ENCODE results near the gene CCDC17.

Gene CCDC17

DNA sequence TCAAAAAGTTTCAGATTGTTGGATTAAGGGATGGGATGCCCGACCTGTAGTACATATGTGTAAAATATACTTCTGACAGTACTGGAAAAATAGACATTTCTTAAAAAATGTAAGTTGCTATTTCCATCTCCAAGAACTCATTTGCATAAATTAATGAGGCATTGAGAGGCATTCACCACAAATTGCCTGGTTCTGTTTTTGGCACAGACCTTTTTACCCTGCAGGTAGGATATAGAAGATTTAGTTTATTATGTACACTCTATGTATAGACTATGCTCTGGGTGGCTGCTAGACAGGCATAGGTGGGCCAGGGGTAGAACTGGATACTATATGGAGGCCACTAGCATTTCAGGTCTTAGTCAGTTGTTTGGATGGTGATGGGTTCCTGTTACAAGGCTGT lies 8.0 kb downstream of the CCDC17 start:
- in situ Hi-C loops (cut with HindIII; ENCODE audit: low pct_ligation_motif_present, low sequenced_read_pairs): no loop called here
- no peak for DNase-seq
- TF ChIP-seq, protein P1, sequence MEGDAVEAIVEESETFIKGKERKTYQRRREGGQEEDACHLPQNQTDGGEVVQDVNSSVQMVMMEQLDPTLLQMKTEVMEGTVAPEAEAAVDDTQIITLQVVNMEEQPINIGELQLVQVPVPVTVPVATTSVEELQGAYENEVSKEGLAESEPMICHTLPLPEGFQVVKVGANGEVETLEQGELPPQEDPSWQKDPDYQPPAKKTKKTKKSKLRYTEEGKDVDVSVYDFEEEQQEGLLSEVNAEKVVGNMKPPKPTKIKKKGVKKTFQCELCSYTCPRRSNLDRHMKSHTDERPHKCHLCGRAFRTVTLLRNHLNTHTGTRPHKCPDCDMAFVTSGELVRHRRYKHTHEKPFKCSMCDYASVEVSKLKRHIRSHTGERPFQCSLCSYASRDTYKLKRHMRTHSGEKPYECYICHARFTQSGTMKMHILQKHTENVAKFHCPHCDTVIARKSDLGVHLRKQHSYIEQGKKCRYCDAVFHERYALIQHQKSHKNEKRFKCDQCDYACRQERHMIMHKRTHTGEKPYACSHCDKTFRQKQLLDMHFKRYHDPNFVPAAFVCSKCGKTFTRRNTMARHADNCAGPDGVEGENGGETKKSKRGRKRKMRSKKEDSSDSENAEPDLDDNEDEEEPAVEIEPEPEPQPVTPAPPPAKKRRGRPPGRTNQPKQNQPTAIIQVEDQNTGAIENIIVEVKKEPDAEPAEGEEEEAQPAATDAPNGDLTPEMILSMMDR (IDR thresholded peaks at IDR 0.05; ENCODE audit: low read depth, low read length, missing control alignments): no peak
- Histone ChIP-seq H3K27ac (no peak overlapping the region), H3K4me3 (ENCODE audit: low read depth, low read length) (no peak overlapping the region), H3K27me3 (replicated peaks) (no peaks in the 10 kb centered on the region), H3K36me3 (replicated peaks) (peaks cover 38% of the 10 kb centered on the region)

DNA sequence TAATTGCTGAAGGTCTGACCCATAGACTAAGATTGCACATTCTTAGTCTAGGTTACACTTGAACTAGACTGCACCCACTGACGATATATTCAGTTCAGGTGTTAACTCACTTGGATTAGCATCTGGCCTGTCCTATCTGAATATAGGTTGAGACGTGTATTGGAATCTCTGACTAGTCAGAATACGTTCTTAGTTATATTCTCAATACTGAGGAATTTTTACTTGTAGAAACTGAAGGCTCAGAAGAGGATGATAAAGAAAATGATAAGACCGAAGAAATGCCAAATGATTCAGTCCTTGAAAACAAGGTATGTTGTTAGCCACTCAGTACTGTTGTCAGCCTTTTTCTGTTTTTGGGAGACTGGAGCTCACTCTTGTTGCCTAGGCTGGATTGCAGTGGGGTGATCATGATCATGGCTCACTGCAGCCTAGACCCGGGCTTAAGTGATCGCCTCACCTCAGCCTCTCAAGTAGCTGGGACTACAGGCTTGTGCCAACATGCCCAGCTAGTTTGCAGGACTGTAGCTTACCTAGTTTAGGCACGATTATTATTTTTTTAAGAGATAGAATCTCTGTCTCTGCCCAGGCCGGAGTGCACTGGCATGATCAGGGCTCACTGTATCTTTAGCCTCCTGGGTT lies 10.8 kb downstream of the CCDC17 start:
- no peak overlapping the region for H3K4me3 ChIP-seq (ENCODE audit: low read depth, low read length)
- no peak for DNase-seq
- H3K27ac ChIP-seq: no peak overlapping the region
- TF ChIP-seq, protein P1 (IDR thresholded peaks at IDR 0.05; ENCODE audit: low read depth, low read length, missing control alignments): no peak
- in situ Hi-C loops (cut with HindIII; ENCODE audit: low pct_ligation_motif_present, low sequenced_read_pairs): no loop called here
- H3K27me3 ChIP-seq (replicated peaks): no peaks in the 10 kb centered on the region
- H3K36me3 ChIP-seq (replicated peaks): peaks cover 39% of the 10 kb centered on the region

DNA sequence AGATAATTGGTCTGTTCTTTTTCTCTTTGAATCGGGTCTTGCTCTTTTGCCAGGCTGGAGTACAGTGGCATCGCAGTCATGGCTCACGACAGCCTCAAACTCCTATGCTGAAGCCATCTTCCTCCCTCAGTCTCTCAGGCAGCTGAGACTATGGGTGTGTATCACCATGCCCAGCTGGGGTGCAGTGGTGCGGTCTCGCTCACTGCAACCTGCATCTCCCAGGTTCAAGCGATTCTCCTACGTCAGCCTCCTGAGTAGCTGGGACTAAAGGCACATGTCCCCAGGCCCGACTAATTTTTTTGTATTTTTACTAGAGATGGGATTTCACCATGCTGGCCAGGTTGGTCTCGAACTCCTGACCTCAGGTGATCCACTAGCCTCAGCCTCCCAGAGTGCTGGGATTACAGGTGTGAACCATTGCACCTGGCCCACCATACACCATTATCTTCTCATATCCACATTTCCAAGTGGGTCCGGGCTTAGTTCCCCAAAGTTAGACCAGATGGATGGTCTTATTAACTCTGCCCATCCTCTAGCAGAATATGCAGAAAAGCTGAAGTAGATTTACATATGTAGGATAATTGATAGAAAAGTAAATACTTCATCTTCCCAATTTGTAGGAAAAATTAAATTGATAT lies 13.1 kb downstream of the CCDC17 start:
- Histone ChIP-seq H3K27me3 (replicated peaks) (no peaks in the 10 kb centered on the region), H3K36me3 (replicated peaks) (peaks cover 19% of the 10 kb centered on the region), H3K27ac (no peak overlapping the region), H3K4me3 (ENCODE audit: low read depth, low read length) (no peak overlapping the region)
- TF ChIP-seq, protein P1 (IDR thresholded peaks at IDR 0.05; ENCODE audit: low read depth, low read length, missing control alignments): no peak
- in situ Hi-C loops (cut with HindIII; ENCODE audit: low pct_ligation_motif_present, low sequenced_read_pairs): no loop called here
- no peak for DNase-seq

DNA sequence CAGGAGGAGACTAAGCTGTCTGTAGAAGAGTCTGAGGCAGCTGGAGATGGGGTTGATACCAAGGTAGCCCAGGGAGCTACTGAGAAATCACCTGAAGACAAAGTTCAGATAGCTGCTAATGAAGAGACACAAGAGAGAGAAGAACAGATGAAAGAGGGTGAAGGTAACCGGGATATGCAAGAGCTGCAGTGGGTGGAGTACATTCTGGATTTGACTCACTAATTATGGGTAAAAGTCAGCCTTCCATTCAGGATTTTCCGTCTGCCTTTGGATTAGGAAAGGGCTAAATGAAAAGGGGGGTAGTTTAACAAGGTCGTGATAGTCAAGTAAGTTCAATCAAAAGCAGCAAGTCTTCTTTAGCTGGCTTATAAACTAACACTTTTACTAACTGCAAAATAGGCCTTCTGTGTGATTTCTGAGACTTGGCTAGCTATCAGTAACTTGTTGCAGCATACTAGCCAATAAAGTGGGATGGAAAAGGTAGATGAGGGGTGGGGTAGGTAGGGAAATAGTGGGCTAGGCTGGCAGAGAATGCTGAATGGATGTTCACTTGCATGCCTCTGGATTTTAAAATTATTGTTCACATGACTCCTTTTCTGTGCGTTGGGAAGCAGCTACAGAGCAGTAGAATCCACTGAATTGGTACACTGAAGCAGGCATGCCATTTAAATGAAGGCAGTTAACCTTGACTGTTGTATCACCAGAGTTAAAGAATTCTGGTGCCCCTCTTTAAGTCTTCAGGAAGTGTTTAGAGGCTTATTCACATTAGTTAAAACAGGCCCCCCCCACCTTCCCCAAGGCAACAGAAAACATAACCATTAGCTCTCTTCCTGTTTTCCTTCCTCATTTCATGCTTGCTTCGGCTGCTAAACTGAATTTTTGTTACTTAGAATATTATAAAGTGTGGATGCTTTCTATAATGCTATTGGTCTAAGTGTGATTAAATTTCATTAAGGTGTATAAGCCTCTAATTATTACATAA lies 15.4 kb downstream of the CCDC17 start:
- TF ChIP-seq, protein P1 (IDR thresholded peaks at IDR 0.05; ENCODE audit: low read depth, low read length, missing control alignments): no peak
- DNase-seq: no peak
- peaks cover 4% of the 10 kb centered on the region for H3K36me3 ChIP-seq (replicated peaks)
- H3K27me3 ChIP-seq (replicated peaks): no peaks in the 10 kb centered on the region
- in situ Hi-C loops (cut with HindIII; ENCODE audit: low pct_ligation_motif_present, low sequenced_read_pairs): no loop called here
- H3K27ac ChIP-seq: no peak overlapping the region
- H3K4me3 ChIP-seq (ENCODE audit: low read depth, low read length): no peak overlapping the region

DNA sequence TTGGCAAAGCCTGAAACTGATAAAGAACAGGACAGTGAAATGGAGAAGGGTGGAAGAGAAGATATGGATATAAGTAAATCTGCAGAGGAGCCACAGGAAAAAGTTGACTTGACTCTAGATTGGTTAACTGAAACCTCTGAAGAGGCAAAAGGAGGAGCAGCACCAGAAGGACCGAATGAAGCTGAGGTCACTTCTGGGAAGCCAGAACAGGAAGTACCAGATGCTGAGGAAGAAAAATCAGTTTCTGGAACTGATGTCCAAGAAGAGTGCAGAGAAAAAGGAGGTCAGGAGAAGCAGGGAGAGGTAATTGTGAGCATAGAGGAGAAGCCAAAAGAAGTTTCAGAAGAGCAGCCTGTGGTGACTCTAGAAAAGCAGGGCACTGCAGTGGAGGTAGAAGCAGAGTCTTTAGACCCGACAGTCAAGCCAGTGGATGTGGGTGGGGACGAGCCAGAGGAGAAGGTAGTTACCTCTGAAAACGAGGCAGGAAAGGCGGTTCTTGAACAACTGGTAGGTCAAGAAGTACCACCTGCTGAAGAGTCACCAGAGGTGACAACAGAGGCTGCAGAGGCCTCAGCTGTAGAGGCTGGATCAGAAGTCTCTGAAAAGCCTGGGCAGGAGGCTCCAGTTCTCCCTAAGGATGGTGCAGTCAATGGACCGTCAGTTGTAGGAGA lies 16.3 kb downstream of the CCDC17 start:
- in situ Hi-C loops (cut with HindIII; ENCODE audit: low pct_ligation_motif_present, low sequenced_read_pairs): no loop called here
- Histone ChIP-seq H3K27me3 (replicated peaks) (no peaks in the 10 kb centered on the region), H3K27ac (no peak overlapping the region), H3K36me3 (replicated peaks) (peaks cover 4% of the 10 kb centered on the region), H3K4me3 (ENCODE audit: low read depth, low read length) (no peak overlapping the region)
- TF ChIP-seq, protein P1 (IDR thresholded peaks at IDR 0.05; ENCODE audit: low read depth, low read length, missing control alignments): no peak
- no peak for DNase-seq

Data from brain microvascular endothelial cell (primary cell).